Measurements from ENCODE around the gene CHID1.

GRCh38 chr11:836274-836673 lies 74.3 kb downstream of the CHID1 start:
- TF ChIP-seq, protein P1, sequence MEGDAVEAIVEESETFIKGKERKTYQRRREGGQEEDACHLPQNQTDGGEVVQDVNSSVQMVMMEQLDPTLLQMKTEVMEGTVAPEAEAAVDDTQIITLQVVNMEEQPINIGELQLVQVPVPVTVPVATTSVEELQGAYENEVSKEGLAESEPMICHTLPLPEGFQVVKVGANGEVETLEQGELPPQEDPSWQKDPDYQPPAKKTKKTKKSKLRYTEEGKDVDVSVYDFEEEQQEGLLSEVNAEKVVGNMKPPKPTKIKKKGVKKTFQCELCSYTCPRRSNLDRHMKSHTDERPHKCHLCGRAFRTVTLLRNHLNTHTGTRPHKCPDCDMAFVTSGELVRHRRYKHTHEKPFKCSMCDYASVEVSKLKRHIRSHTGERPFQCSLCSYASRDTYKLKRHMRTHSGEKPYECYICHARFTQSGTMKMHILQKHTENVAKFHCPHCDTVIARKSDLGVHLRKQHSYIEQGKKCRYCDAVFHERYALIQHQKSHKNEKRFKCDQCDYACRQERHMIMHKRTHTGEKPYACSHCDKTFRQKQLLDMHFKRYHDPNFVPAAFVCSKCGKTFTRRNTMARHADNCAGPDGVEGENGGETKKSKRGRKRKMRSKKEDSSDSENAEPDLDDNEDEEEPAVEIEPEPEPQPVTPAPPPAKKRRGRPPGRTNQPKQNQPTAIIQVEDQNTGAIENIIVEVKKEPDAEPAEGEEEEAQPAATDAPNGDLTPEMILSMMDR (IDR thresholded peaks at IDR 0.05) = no peak
- TF ChIP-seq POLR2A (IDR thresholded peaks at IDR 0.05) = no peak
